GM19023 (cell line): Measurements from ENCODE around the gene ITPR3.
"Not testable (repeated sequence)": the region's sequence is repeated elsewhere in the genome, so short reads cannot be mapped to it uniquely, and the experiment has no call there.

Source experiments
- ATAC-seq: cut with Tn5 transposase; IDR thresholded peaks from one replicate; pipeline ENCODE4 v1.9.1; 2021; ENCODE audit warnings: mild to moderate bottlenecking, moderate library complexity; ENCODE audit not compliant: unreplicated experiment

Gene ITPR3

GRCh38 chr6:33590531-33591198 is 30.5 kb upstream of the ITPR3 start:
- no peak for ATAC-seq

DNA sequence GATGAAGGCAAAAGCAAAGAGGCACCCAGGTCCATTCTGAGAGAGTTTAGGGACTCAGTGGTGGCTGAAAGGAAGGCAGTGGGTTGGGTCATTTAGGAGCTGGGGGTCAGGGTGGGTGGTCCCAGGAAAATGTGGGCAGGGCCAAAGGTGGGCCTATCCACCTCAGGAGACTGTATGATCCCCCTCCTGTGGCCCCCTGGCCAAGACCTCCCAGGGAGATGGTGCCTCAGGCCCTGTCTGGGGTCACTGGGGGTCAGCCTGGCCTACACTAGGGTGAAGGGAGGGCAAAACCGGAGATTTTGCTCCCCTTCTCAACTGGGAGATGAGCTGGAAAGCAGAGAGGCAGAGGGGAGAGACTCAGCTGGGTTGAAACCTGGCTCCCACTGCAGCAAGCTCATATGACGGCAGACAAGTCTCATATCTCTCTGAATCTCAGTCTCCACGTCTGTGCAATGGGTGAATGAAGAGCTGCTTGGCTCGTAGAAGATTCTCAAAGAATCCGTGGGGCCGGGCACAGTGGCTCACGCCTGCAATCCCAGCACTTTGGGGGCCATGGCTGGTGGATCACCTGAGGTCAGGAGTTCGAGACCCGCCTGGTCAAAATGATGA is 29.6 kb upstream of the ITPR3 start:
- ATAC-seq: no peak

DNA sequence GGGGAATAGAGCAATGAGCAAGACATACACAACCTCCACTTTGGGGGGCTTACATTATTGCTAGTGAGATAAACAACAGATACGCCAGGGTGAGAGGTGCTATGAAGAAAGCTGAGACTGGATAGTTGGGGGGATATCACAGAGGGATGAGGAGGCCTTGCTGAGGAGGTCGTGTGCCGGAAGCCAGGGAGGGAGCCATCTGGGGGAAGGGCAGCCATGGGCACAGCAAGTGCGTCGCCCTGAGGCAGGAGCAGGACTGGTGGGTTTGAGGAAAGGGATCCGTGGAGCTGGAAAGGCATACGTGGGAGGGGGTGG is 28.9 kb upstream of the ITPR3 start:
- ATAC-seq: no peak

- ATAC-seq: no peak
Measured at GRCh38 chr6:33592595-33593413, 28.3 kb upstream of the ITPR3 start.

DNA sequence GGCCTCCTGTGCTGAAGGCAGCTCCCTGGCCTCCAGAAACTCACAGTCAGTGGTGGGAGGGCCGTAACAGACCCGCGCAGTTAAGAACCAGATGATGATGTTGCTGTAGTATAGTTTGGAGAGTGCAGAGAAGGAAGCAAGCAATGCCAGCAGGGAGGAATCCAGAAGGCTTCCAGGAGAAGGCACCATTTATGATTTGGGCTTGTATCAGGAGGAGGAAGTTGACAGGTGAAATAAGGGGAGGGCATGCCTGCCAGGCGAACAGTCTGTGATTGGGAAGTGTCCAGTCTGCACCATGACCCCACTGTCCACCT is 27.8 kb upstream of the ITPR3 start:
- no peak for ATAC-seq

GRCh38 chr6:33595001-33595846 is 25.9 kb upstream of the ITPR3 start:
- ATAC-seq: no peak

DNA sequence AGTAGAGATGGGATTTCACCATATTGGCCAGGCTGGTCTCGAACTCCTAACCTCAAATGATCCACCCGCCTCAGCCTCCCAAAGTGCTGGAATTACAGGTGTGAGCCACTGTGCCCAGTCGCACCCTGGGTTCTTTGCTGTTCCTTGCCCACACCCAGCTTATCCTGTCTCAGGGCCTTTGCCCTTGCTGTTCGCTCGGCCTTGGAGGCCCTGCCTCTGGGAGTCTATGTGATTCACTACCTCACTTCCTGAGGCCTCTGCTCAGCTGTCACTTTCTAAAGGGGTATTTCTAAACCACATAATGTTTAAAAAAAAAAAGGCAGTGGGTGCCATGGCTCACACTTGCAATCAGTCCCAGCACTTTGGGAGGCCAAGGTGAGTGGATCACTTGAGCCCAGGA is 24.2 kb upstream of the ITPR3 start:
- ATAC-seq: not testable (repeated sequence)

- no peak for ATAC-seq
Measured at GRCh38 chr6:33597551-33598322, 23.4 kb upstream of the ITPR3 start.

GRCh38 chr6:33599413-33599938 is 21.6 kb upstream of the ITPR3 start:
- ATAC-seq: no peak

- no peak for ATAC-seq
Measured at GRCh38 chr6:33600761-33601160, 20.4 kb upstream of the ITPR3 start.

DNA sequence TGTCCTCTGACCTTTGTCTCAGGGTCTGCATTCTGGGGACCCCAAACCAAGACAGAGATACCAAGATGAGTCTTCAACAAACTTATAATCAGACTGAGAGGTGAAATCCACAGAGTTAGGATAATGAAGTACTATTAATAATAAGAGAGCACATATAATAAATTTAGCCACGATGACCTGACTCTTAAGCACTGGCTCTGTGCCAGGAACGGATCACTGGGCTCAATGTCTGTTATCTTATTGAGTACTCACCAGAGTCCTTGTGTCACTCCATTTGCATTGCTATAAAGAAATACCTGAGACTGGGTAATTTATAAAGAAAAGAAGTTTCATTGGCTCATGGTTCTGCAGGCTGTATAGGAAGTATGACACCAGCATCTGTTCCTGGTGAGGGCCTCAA is 18.9 kb upstream of the ITPR3 start:
- ATAC-seq: no peak

GRCh38 chr6:33604941-33605854 is 15.9 kb upstream of the ITPR3 start:
- ATAC-seq: no peak

DNA sequence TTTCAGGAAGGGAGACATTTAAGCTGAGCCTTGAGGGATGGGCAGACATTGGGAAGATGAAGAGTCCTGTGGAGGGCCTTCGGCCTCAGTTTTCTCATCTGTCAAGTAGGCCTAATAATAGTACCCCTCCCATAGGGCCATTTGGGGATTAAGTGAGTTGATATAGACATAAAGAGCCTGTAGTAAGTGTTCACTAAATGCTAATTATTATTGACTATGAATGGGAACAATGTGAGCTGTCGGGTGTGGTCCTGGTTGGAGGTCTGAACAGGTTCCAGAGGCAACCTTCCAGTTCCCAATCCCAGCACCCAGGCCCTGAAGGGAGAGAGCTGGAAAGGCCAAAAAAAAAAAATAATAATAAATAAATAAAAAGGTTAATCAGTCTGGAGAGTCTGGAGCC is 14.5 kb upstream of the ITPR3 start:
- no peak for ATAC-seq

- no peak for ATAC-seq
Measured at GRCh38 chr6:33607126-33607783, 13.9 kb upstream of the ITPR3 start.

GRCh38 chr6:33607784-33608161 is 13.3 kb upstream of the ITPR3 start:
- no peak for ATAC-seq

GRCh38 chr6:33609019-33609418 is 12.1 kb upstream of the ITPR3 start:
- no peak for ATAC-seq

DNA sequence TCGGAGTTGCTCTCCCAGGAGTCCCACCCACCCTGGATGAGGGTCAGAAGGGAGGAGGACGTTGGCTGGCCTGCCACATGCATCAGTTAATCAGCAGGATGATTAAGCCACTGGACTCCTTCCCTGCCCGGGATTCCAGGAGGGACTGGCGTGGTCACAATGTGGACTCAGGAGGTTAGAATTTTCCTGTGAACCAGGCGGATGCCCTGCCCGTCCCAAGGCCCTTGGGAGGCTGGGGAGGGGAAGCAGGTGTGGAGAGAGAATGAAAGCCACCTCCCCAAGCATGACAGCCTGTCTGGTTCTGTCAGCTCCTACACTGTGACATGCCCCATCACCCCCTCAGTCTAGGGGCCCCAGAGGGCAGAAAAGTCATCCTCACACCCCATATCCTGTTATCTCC is 11.6 kb upstream of the ITPR3 start:
- no peak for ATAC-seq

DNA sequence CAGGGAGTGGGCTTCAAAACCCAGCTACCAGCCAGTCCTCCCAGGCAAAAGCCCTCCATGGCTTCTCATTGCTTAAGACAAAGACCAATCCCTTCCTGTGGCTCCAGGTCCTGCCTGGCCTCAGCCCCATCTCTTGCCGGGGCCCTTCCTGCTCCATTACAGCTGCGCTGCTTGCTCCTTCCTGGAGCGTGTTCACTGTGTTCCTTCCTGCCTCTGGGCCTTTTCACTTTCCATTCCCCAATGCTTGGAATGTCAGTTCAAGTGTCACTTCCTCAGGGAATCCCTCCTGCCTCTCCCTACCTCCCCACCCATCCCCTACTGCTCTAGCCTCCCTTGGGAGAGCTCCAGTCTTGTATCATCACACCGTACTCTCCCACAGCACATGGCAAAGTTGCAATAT is 11.1 kb upstream of the ITPR3 start:
- no peak for ATAC-seq
